DMS53 (cell line): ENCODE measurements around the gene RRP1.
"Not testable (repeated sequence)": the region's sequence is repeated elsewhere in the genome, so short reads cannot be mapped to it uniquely, and the experiment has no call there.

Experiments used
- DNase-seq: peaks from one replicate; lab custom pipeline; 2025; lab: John Stamatoyannopoulos, UW

RRP1 gene

DNA sequence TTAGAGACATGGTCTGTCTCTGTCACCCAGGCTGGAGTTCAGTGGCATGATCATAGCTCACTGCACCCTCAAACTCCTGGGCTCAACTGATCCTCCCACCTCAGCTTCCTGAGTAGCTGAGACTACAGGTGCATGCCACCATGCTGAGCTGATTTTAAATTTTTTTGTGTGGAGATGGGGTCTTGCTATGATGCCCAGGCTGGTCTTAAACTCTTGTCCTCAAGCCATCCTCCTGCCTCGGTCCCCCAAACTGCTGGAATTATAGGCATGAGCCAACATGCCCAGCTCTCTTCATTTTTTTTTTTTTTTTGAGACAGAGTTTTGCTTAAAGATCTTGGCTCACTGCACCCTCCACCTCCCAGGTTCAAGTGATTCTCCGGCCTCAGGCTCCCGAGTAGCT, 50.9 kb downstream of the RRP1 start:
- DNase-seq: no peak

DNA sequence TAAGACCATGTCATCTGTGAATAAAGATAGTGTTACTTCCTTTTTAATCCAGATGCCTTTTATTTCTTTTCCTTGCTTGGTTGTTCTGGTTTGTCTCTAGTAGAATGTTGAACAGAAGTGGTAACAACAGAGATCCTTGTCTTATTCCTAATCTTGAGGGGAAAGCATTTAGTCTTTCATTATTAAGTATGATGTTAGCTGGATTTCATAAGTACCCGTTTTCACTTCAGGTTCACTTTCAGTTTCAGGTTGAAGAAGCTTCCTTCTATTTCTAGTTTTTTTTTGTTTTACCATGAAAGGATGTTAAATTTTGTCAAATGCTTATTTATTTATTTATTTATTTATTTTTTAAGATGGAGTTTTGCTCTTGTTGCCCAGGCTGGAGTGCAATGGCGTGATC, 53.4 kb downstream of the RRP1 start:
- no peak for DNase-seq

DNA sequence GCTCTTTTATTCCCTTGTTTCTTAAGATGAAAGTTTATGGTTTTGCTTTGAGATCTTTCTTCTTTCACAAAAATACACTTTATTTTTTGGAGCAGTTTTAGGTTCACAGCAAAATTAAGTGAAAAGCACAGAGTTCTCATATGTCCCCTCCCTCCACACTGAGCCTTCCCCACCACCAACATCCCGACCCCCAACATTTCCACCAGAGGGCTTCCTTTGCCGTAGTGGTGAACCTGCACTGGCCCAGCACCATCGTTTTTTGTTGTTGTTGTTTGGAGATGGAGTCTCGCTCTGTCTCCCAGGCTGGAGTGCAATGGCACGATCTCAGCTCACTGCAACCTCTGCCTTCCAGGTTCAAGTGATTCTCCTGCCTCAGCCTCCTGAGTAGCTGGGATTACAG, 55.5 kb downstream of the RRP1 start:
- DNase-seq: not testable (repeated sequence)

DNA sequence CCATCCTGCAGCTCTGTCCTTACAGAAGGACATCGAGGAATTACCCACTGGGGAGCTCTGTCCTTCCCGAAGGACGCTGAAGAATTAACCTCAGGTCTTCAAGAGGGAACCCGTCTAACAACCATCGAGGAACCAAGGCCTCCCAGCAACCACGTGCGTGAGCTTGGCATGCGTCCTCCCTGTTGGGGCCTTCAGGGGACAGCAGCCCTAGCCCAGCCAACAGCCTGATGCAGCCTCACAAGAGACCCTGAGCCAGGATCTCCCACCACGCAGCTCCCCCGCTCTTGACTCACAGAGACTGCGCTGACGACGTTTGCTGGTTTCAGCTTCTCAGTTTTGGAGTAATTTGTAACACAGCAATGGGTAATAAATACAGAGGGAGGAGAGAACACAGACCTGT, 56.0 kb downstream of the RRP1 start:
- no peak for DNase-seq

DNA sequence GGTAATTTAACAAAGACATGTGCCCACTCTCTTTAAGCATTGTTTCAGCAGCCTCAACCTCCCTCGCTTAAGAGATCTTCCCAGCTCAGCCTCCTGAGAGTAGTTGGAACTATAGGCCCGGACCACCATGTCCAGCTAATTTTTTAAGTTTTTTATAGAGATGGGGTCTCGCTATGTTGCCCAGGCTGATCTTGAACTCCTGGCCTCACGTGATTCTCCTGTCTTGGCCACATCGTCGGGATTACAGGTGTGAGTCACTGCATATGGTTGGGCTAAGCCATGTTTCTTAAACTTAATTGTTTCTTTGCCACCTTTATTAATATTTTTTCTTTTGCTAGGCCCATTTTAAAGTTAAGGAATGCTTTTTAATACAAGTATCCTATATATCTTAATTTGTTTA, 57.1 kb downstream of the RRP1 start:
- no peak for DNase-seq

DNA sequence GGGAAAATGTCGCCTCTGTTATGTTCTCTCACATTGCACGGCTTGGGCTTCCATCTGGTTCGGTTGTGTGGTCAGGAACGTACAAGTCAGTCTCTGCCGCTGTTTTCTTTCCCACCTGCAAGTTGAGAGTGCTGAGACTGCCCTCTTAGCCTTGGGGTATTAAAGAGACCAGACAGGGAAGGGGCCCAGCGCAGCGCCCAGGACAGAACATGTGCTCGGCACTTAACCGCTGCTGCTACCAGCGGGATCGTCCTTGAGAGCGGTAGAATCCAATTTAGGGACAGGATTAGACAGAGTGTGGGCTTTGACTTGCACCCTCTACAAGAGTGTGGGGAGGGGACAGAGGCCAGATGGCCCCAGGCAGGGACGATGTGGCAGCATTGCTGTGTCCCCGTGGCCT, 57.9 kb downstream of the RRP1 start:
- no peak for DNase-seq

DNA sequence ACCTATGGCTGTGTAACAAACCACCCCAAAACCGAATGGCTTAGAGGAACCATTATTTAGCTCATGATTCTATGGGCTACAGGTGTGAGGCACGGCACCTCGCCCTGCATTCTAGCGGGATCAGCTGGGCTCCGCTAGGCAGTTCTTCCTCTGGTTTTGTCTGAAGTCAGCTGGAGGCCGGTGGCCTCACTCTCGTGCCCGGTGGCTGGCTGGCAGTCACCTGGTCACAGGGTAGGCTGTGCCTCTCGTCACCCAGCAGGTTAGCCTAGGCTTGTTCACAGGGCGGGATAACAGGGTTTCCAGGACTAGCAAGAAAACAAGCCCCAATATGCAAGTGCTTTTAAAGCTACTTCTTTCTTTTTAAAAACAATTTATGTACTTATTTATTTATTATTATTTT, 59.4 kb downstream of the RRP1 start:
- DNase-seq: no peak

DNA sequence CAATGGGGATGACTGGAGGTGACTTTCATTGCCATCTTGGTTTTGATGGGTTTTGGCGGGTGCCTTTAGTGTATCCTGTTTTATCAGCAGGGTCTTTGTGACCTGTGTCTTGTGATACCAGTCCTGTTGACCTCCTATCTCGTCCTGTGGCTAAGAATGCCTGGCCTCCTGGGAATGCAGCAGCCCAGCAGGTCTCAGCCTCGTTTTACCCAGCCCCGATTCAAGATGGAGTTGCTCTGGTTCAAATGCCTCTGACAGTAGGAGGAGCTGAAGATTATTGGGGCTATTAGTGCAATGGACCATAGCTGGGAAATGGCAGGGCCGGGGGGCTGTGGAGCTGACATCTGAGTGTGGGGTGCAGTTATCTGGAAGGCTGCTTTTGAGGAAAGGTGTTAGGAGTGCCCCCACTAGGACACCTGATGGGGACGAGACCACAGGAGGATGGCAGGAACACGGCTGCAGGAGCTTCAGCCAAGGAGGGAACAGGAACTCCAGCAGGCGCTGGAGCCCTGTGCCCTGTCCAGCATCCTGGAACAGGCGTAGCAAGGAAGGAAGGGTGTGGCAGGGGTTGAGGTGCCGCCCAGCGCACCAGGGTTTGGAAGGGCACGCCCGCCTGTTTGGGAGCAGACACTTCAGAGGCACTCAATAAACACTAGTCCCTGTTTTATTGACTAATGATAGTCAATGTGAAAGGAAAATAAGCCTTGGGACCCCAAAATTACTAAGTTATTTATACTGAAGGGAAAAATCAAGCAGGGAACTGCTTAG, 60.3 kb downstream of the RRP1 start:
- no peak for DNase-seq

DNA sequence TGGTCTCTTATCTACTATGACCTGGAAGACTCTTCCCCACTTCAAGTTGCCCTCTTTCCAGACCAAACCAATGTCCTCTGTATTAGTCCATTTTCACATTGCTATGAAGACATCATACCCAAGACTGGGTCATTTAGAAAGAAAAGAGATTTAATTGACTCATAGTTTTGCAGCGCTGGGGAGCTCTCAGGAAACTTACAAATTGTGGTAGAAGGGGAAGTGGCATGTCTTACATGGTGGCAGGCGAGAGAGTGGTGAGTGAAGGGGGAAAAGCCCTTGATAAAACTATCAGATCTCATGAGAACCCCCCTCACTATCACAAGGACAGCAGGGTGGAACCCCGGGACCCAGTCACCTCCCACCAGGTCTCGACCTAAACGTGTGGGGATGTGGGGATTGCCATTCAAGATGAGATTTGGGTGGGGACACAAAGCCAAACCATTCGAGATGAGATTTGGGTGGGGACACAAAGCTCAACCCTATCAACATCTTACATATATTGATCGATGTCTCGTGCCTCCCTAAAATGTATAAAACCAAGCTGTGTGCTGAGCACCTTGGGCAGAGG, 61.4 kb downstream of the RRP1 start:
- no peak for DNase-seq

DNA sequence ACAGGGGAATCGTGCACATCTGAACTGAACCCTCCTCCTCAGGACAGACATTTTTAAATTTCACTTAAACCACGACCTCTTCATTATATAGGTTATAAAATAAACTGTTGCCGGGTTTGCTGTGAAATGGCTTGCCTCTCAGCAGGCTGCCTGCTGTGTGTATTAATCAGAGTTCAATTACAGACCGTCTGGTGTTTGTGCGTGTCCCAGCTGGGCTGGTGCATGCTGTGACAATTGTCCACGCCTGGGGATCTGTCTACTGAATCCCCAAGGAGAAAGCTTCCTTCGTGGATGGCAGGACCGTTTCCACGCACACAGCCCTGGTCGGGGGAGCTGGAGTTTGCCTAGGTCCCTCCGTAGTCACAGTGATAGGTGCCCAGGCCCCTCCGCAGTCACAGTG, 62.2 kb downstream of the RRP1 start:
- DNase-seq: no peak

DNA sequence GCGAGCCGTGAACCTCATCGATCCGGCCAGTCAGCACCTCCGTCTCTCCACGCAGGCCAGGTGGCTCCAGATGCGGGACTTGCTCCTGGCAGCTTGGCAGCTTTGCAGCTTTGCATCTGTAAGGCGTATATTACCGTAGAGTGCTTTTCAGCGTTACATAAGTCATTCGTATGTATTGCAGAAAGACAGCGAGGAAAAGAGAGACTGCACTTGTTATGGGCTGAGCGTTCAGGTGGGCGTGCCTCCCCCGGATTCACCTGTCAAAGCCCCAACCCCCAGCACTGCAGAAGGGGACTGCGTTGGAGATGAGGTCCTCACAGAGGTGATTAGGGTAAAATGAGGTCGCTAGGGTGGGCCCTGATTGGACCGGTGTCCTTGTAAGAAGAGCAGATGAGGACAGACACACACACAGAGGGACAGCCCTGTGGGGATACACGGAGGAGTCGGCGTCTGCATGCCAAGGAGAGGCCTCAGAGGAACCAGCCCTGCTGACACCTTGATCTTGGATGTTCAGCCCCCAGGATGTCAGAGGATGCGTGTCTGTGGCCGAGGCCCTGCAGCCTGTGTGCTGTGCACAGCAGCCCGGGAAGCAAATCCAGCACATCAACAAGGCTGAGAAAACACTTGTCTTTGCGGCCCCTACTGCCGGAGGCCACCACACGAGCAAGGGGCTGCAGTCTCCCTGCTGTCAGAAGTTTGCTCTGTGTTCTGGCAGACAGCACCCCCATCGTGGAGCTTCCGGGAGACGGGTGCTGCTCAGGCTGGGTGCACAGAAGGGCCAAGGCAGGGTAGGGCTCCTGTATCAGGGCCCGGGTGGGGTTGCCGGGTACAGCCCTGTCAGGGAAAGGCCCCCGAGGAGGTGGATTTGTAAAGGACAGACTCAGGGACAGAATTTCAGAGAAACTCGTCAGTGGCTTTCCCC, 64.7 kb downstream of the RRP1 start:
- no peak for DNase-seq
